ENCODE data around the gene DAPK1. TPM values are rescaled to one million over a fixed set of nuclear protein-coding genes. Genes with fewer than 3 reads are reported as not detected.

The DAPK1 gene
- total and polyA plus RNA-seq, 2 donors (not counting 3 experiments of a cell fraction or from before 2014, with no cell fraction given) = 58.9 to 119 TPM

- no peaks in the 10 kb centered on the region for H3K79me2 ChIP-seq (ENCODE audit: control insufficient read depth, insufficient read depth, low read length)
- FAIRE-seq (no peak), DNase-seq (ENCODE audit: low read depth, low spot score) (no peak)
- POLR2A ChIA-PET = no interaction called here
- H3K9me3 ChIP-seq (replicated peaks; ENCODE audit: control insufficient read depth, insufficient read depth, low read length) = no peaks in the 10 kb centered on the region
- H3K4me2 ChIP-seq (ENCODE audit: insufficient read depth, low read length) = no peak overlapping the region
- no peak overlapping the region for H3K4me3 ChIP-seq (replicated peaks in 1 of 3; ENCODE audit: insufficient read depth in 1 of 3, low read depth in 1 of 3, low read length in 3 of 3)
- peaks cover 20% of the 10 kb centered on the region for H3K4me1 ChIP-seq (ENCODE audit: control insufficient read depth, extremely low read depth, insufficient read depth, low read length)
- no peak overlapping the region for H3K9ac ChIP-seq (replicated peaks; ENCODE audit: extremely low read depth, insufficient read depth, low read length)
- BruUV-seq (replicated peaks) = no TSS peak
- H3K27ac ChIP-seq (ENCODE audit: insufficient read depth, low read depth, low read length) = peak overlapping the region; percentile 64
- no peaks in the 10 kb centered on the region for H3K9me1 ChIP-seq (replicated peaks; ENCODE audit: control insufficient read depth, extremely low read depth, insufficient read depth, low read length)
- intact Hi-C loops (cut with micrococcal nuclease) (loop anchor here (2.0 kb wide), 3 partner anchors 32 to 84 kb away; no protein-coding TSS in a partner anchor), dilution Hi-C loops (cut with MboI; ENCODE audit: extremely low pct_ligation_motif_present, low sequenced_read_pairs) (no loop called here)
- TF ChIP-seq JUN (IDR thresholded peaks at IDR 0.05; ENCODE audit: borderline replicate concordance, insufficient read depth, insufficient read length, low read depth) = no peak
- no peak for TF ChIP-seq FOS (IDR thresholded peaks at IDR 0.05; ENCODE audit: borderline replicate concordance, insufficient read depth, low read length)
- no peak for TF ChIP-seq POLR2A (IDR thresholded peaks at IDR 0.05; ENCODE audit: low read depth, low read length)
- no peak for TF ChIP-seq POLR2AphosphoS5 (IDR thresholded peaks at IDR 0.05; ENCODE audit: insufficient read depth, low read depth, low read length)
- TF ChIP-seq, protein P1, sequence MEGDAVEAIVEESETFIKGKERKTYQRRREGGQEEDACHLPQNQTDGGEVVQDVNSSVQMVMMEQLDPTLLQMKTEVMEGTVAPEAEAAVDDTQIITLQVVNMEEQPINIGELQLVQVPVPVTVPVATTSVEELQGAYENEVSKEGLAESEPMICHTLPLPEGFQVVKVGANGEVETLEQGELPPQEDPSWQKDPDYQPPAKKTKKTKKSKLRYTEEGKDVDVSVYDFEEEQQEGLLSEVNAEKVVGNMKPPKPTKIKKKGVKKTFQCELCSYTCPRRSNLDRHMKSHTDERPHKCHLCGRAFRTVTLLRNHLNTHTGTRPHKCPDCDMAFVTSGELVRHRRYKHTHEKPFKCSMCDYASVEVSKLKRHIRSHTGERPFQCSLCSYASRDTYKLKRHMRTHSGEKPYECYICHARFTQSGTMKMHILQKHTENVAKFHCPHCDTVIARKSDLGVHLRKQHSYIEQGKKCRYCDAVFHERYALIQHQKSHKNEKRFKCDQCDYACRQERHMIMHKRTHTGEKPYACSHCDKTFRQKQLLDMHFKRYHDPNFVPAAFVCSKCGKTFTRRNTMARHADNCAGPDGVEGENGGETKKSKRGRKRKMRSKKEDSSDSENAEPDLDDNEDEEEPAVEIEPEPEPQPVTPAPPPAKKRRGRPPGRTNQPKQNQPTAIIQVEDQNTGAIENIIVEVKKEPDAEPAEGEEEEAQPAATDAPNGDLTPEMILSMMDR (IDR thresholded peaks at IDR 0.05; ENCODE audit: extremely low read depth in 1 of 2, insufficient read depth in 1 of 2, low read depth in 1 of 2, low read length in 2 of 2) = no peak
- TF ChIP-seq EZH2 (IDR thresholded peaks at IDR 0.05; ENCODE audit: borderline replicate concordance, low read depth, low read length, severe bottlenecking) = no peak
- TF ChIP-seq, protein P2, sequence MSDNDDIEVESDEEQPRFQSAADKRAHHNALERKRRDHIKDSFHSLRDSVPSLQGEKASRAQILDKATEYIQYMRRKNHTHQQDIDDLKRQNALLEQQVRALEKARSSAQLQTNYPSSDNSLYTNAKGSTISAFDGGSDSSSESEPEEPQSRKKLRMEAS (IDR thresholded peaks at IDR 0.05; ENCODE audit: insufficient read depth, insufficient read length) = no peak
- TF ChIP-seq MYC (IDR thresholded peaks at IDR 0.05; ENCODE audit: low read depth, low read length) = no peak
- TF ChIP-seq GATA2 (IDR thresholded peaks at IDR 0.05; ENCODE audit: insufficient read depth, insufficient read length, low read depth, low read length) = no peak
- H4K20me1 ChIP-seq (replicated peaks; ENCODE audit: control insufficient read depth, extremely low read depth, insufficient read depth, low read length) = no peaks in the 10 kb centered on the region
- no peak overlapping the region for H2AFZ ChIP-seq (ENCODE audit: low read depth, low read length)
- no peaks in the 10 kb centered on the region for H3K27me3 ChIP-seq (ENCODE audit: control insufficient read depth in 2 of 2, insufficient read depth in 2 of 2, low read length in 2 of 2)
- CTCF ChIA-PET = interaction anchor here (1.1 to 1.7 kb wide), 3 partner anchors 10 to 37 kb away, joined by 3 to 5 read pairs (median 3); no protein-coding TSS in a partner anchor
- H3K36me3 ChIP-seq (ENCODE audit: control insufficient read depth in 2 of 2, extremely low read depth in 1 of 2, insufficient read depth in 2 of 2, low read length in 2 of 2) = peaks cover 0 to 10% of the 10 kb centered on the region in 2 experiments
Observed at GRCh38 chr9:87601176-87601575, 103.5 kb downstream of the DAPK1 start.
